Breast epithelium (tissue), 4 donors: Measurements from ENCODE around the gene ADAM12. TPM values are rescaled to one million over a fixed set of nuclear protein-coding genes. Genes with fewer than 3 reads are reported as not detected.

Experiments
- DNase-seq, 2 donors: peaks; one replicate each; pipeline ENCODE4 v3.0.0-alpha.2; 2019; ENCODE audit warnings: low spot score in 2 of 2
- H3K27ac ChIP-seq, 2 donors: fragments of 200-600 bp; sonication (generic) in 1 of 2; one replicate each; pipeline ENCODE4 v1.5.1; 2016 to 2019; ENCODE audit warnings: mild to moderate bottlenecking in 1 of 2
- H3K27me3 ChIP-seq, 2 donors: fragments of 200-600 bp; sonication (generic) in 1 of 2; one replicate each; pipeline versions ENCODE4 v1.5.1 to v1.6.0; 2017 to 2019; ENCODE audit warnings: control low read depth in 1 of 2, mild to moderate bottlenecking in 1 of 2
- H3K36me3 ChIP-seq: fragments of 200-600 bp; one replicate; pipeline ENCODE4 v1.5.1; 2019
- H3K4me1 ChIP-seq, 2 donors: fragments of 200-600 bp; sonication (generic); one replicate each; pipeline ENCODE4 v1.5.1; 2016 to 2019; ENCODE audit warnings: control low read depth in 1 of 2
- H3K4me3 ChIP-seq, 3 donors: fragments of 200-600 bp; sonication (generic); 1 replicate in 2 of 3; 2 replicates in 1 of 3; pipeline ENCODE4 v1.5.1; 2016 to 2019; ENCODE audit warnings: mild to moderate bottlenecking in 3 of 3, moderate library complexity in 2 of 3
- H3K9me3 ChIP-seq, 2 donors: fragments of 200-600 bp; sonication (generic) in 1 of 2; one replicate each; pipeline ENCODE4 v1.5.1; 2016 to 2019; ENCODE audit warnings: control low read depth in 1 of 2
- POLR2A ChIP-seq: fragments of 450-650 bp; IDR thresholded peaks from one replicate; pipeline ENCODE4 v1.6.1; 2016; ENCODE audit warnings: antibody characterized with exemption, mild to moderate bottlenecking, moderate library complexity
- POLR2AphosphoS5 ChIP-seq, 3 donors: sonication (generic); formaldehyde crosslinking; IDR thresholded peaks; one replicate each; pipeline ENCODE4 v1.6.1; 2017; ENCODE audit warnings: antibody characterized with exemption in 3 of 3
- intact Hi-C: fragments of 100-400 bp; cut with DNase I; formaldehyde crosslinking; loops from one replicate; pipeline ENCODE4 v1.15.1; 2023; ENCODE audit warnings: low total_unique reads
- total RNA-seq, 3 donors: library from RNA; depleted of rRNA; stranded (reverse); fragments of >200 nt; gene quantifications; one replicate each; pipeline ENCODE4 v1.1.0, GENCODE V29; 2016
- TF ChIP-seq, protein P1 (sequence below), 3 donors: fragments of 450-650 bp; IDR thresholded peaks; one replicate each; pipeline ENCODE4 v1.5.1; 2016 to 2017; ENCODE audit warnings: antibody characterized with exemption in 3 of 3, mild to moderate bottlenecking in 3 of 3, moderate library complexity in 3 of 3

Gene ADAM12
- total RNA-seq, 3 donors from 2014 or later, result 8.6 to 16.4 (median 13.9) TPM

- peak overlapping the region; percentile 57 to 80 for H3K27ac ChIP-seq
- H3K9me3 ChIP-seq, result no peaks in the 10 kb centered on the region
- no peak overlapping the region for H3K4me3 ChIP-seq
- H3K36me3 ChIP-seq, result no peaks in the 10 kb centered on the region
- H3K4me1 ChIP-seq, result no peaks in the 10 kb centered on the region
- no peak for TF ChIP-seq POLR2AphosphoS5 (IDR thresholded peaks at IDR 0.05)
- no peak for TF ChIP-seq POLR2A
- TF ChIP-seq, protein P1, sequence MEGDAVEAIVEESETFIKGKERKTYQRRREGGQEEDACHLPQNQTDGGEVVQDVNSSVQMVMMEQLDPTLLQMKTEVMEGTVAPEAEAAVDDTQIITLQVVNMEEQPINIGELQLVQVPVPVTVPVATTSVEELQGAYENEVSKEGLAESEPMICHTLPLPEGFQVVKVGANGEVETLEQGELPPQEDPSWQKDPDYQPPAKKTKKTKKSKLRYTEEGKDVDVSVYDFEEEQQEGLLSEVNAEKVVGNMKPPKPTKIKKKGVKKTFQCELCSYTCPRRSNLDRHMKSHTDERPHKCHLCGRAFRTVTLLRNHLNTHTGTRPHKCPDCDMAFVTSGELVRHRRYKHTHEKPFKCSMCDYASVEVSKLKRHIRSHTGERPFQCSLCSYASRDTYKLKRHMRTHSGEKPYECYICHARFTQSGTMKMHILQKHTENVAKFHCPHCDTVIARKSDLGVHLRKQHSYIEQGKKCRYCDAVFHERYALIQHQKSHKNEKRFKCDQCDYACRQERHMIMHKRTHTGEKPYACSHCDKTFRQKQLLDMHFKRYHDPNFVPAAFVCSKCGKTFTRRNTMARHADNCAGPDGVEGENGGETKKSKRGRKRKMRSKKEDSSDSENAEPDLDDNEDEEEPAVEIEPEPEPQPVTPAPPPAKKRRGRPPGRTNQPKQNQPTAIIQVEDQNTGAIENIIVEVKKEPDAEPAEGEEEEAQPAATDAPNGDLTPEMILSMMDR (IDR thresholded peaks at IDR 0.05), result no peak
- no peak for DNase-seq
- H3K27me3 ChIP-seq, result no peaks in the 10 kb centered on the region
- intact Hi-C loops, result no loop called here
These were observed 254.2 kb downstream of the ADAM12 start for GRCh38 chr10:126133906-126134656.

DNA sequence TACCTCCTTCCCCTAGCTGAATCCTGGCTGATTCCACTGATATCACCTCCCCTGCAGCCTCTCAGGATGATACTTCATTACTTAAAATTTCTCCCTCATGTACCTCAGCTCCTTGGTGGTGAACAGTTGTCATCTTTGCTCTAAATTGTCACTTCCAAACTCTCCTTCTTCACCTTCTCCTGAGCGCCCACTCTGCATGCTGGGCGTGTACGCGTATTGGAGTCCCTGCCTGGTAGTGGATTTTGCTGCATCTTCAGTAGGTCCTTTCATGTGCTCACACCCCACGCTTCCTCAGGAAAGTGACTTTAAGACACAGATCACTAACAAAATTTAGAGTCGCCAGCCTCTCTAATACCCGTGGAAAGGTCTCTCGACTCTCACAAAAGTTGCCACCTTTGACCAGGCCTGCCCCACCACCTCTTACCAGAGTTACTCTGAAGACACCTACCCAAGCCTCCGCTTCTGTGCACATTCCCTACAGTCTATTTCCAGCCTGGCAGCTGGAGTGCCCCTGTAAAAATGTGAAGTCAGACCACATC, 255.1 kb downstream of the ADAM12 start:
- H3K27ac ChIP-seq, result peak overlapping the region; percentile 57 to 80
- intact Hi-C loops, result no loop called here
- TF ChIP-seq, protein P1 (IDR thresholded peaks at IDR 0.05), result no peak
- no peaks in the 10 kb centered on the region for H3K4me1 ChIP-seq
- no peaks in the 10 kb centered on the region for H3K36me3 ChIP-seq
- no peak overlapping the region for H3K4me3 ChIP-seq
- no peaks in the 10 kb centered on the region for H3K27me3 ChIP-seq
- DNase-seq, result no peak
- H3K9me3 ChIP-seq, result no peaks in the 10 kb centered on the region

DNA sequence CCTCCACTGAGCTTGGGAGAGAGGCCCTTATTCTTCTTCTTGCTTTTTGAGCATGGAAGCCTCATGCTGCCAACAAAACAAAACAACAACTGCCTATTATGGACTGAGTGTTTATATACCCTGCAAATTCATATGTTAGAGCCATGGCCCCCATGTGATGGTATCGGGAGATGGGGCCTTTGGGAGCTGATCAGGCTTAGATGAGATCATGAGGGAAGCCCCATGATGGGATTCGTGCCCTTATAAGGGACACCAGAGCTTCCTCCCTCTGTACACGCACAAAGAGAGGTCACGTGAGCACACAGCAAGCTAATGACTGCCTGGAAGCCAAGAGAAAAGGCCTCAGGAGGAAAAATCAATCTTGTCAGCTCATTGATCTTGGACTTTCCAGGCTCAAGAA, 256.9 kb downstream of the ADAM12 start:
- Histone ChIP-seq H3K4me1 (no peaks in the 10 kb centered on the region), H3K27me3 (no peaks in the 10 kb centered on the region), H3K36me3 (no peaks in the 10 kb centered on the region), H3K9me3 (no peaks in the 10 kb centered on the region), H3K4me3 (no peak overlapping the region), H3K27ac (peak overlapping the region; percentile 54 to 80)
- intact Hi-C loops, result no loop called here
- TF ChIP-seq POLR2A (no peak), POLR2AphosphoS5 (IDR thresholded peaks at IDR 0.05) (no peak)
- TF ChIP-seq, protein P1 (IDR thresholded peaks at IDR 0.05), result no peak
- no peak for DNase-seq

DNA sequence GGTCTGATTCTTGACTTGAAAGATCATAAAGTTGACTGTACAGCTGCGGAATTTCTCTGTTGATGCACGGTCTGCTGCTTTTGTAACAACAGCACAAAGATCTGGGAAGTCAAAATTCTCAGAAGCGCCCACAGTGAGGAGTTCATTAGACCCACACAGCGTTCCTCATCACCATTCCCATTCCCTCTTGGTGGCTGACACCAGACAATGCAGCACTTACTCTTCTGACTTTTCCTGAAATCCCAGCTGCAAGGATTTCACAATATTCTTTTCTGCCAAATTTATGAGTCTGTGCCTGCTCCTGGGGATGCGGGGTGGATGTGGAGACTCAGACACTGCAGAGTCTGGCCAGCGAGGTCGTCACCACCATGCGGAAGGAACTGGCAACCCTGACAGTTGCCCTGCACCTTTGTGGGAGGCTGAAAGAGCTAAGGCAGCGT, 258.0 kb downstream of the ADAM12 start:
- DNase-seq, result peak in 1 of 2 donors; percentile 42
- peak; percentile 31 to 54 (median 50) for TF ChIP-seq POLR2AphosphoS5 (IDR thresholded peaks at IDR 0.05)
- TF ChIP-seq, protein P1 (IDR thresholded peaks at IDR 0.05), result no peak
- no peak for TF ChIP-seq POLR2A
- Histone ChIP-seq H3K9me3 (no peaks in the 10 kb centered on the region), H3K27me3 (no peaks in the 10 kb centered on the region), H3K36me3 (no peaks in the 10 kb centered on the region), H3K4me1 (no peaks in the 10 kb centered on the region), H3K27ac (peak overlapping the region; percentile 54 to 91), H3K4me3 (no peak overlapping the region)
- intact Hi-C loops, result no loop called here

GRCh38 chr10:126129026-126129425, 259.3 kb downstream of the ADAM12 start:
- H3K9me3 ChIP-seq, result no peaks in the 10 kb centered on the region
- no peaks in the 10 kb centered on the region for H3K27me3 ChIP-seq
- no peaks in the 10 kb centered on the region for H3K4me1 ChIP-seq
- H3K36me3 ChIP-seq, result no peaks in the 10 kb centered on the region
- no peak for DNase-seq
- intact Hi-C loops, result no loop called here
- H3K27ac ChIP-seq, result peak overlapping the region in 1 of 2 donors; percentile 48
- no peak for TF ChIP-seq POLR2A
- TF ChIP-seq, protein P1 (IDR thresholded peaks at IDR 0.05), result no peak
- no peak for TF ChIP-seq POLR2AphosphoS5 (IDR thresholded peaks at IDR 0.05)
- H3K4me3 ChIP-seq, result no peak overlapping the region
